Activated T-cell treated with anti-CD3 and anti-CD28 coated beads, Interleukin-2, amount 50 U/mL, for 24 hours (primary cell): Measurements from ENCODE around the gene AP3B1.

ENCODE experiments used
- DNase-seq: peaks from one replicate; pipeline ENCODE4 v3.0.0-alpha.2; 2020
- H3K27ac Mint-ChIP-seq: 2 replicates; pipeline ENCODE4 v1.8.0; 2020; ENCODE audit warnings: mild to moderate bottlenecking, mixed read lengths
- H3K27me3 Mint-ChIP-seq: 2 replicates; pipeline ENCODE4 v1.8.0; 2020; ENCODE audit warnings: mixed read lengths
- H3K36me3 Mint-ChIP-seq: 2 replicates; pipeline ENCODE4 v1.8.0; 2020; ENCODE audit warnings: low read depth, mixed read lengths
- H3K4me1 Mint-ChIP-seq: 2 replicates; pipeline ENCODE4 v1.8.0; 2020; ENCODE audit warnings: low read depth, mixed read lengths
- H3K4me3 Mint-ChIP-seq: 2 replicates; pipeline ENCODE4 v1.8.0; 2020; ENCODE audit warnings: mild to moderate bottlenecking, moderate library complexity, mixed read lengths
- H3K9me3 Mint-ChIP-seq: 2 replicates; pipeline ENCODE4 v1.8.0; 2020; ENCODE audit warnings: mixed read lengths

The AP3B1 gene

GRCh38 chr5:78016863-78017529 is 277.5 kb downstream of the AP3B1 start:
- Mint-ChIP-seq H3K9me3 (no peaks in the 10 kb centered on the region), H3K27ac (no peak overlapping the region), H3K27me3 (no peaks in the 10 kb centered on the region), H3K36me3 (peaks cover 23% of the 10 kb centered on the region), H3K4me3 (no peak overlapping the region), H3K4me1 (no peaks in the 10 kb centered on the region)
- no peak for DNase-seq

GRCh38 chr5:78009937-78010527 is 284.5 kb downstream of the AP3B1 start:
- no peak overlapping the region for H3K27ac Mint-ChIP-seq
- DNase-seq: no peak
- peaks cover 16% of the 10 kb centered on the region for H3K36me3 Mint-ChIP-seq
- no peaks in the 10 kb centered on the region for H3K9me3 Mint-ChIP-seq
- H3K4me1 Mint-ChIP-seq: no peaks in the 10 kb centered on the region
- H3K4me3 Mint-ChIP-seq: no peak overlapping the region
- no peaks in the 10 kb centered on the region for H3K27me3 Mint-ChIP-seq

- Mint-ChIP-seq H3K4me1 (no peaks in the 10 kb centered on the region), H3K9me3 (no peaks in the 10 kb centered on the region), H3K27me3 (no peaks in the 10 kb centered on the region), H3K27ac (no peak overlapping the region), H3K36me3 (peaks cover 15% of the 10 kb centered on the region), H3K4me3 (no peak overlapping the region)
- DNase-seq: no peak
Measured at GRCh38 chr5:78008356-78008967, 286.0 kb downstream of the AP3B1 start.

GRCh38 chr5:78007233-78007632 is 287.3 kb downstream of the AP3B1 start:
- no peak overlapping the region for H3K27ac Mint-ChIP-seq
- DNase-seq: no peak
- H3K4me1 Mint-ChIP-seq: no peaks in the 10 kb centered on the region
- no peaks in the 10 kb centered on the region for H3K9me3 Mint-ChIP-seq
- peaks cover 23% of the 10 kb centered on the region for H3K36me3 Mint-ChIP-seq
- H3K27me3 Mint-ChIP-seq: no peaks in the 10 kb centered on the region
- no peak overlapping the region for H3K4me3 Mint-ChIP-seq

GRCh38 chr5:78006449-78006848 is 288.0 kb downstream of the AP3B1 start:
- Mint-ChIP-seq H3K27me3 (no peaks in the 10 kb centered on the region), H3K4me3 (no peak overlapping the region), H3K4me1 (no peaks in the 10 kb centered on the region), H3K36me3 (peaks cover 29% of the 10 kb centered on the region), H3K27ac (no peak overlapping the region), H3K9me3 (no peaks in the 10 kb centered on the region)
- no peak for DNase-seq

GRCh38 chr5:78005021-78005785 is 289.3 kb downstream of the AP3B1 start:
- Mint-ChIP-seq H3K36me3 (peaks cover 36% of the 10 kb centered on the region), H3K9me3 (no peaks in the 10 kb centered on the region), H3K4me1 (no peaks in the 10 kb centered on the region), H3K27me3 (no peaks in the 10 kb centered on the region), H3K27ac (no peak overlapping the region), H3K4me3 (no peak overlapping the region)
- DNase-seq: no peak

GRCh38 chr5:78004559-78004958 is 289.9 kb downstream of the AP3B1 start:
- no peak for DNase-seq
- no peaks in the 10 kb centered on the region for H3K27me3 Mint-ChIP-seq
- H3K4me1 Mint-ChIP-seq: no peaks in the 10 kb centered on the region
- peaks cover 40% of the 10 kb centered on the region for H3K36me3 Mint-ChIP-seq
- no peak overlapping the region for H3K27ac Mint-ChIP-seq
- no peak overlapping the region for H3K4me3 Mint-ChIP-seq
- H3K9me3 Mint-ChIP-seq: no peaks in the 10 kb centered on the region

- Mint-ChIP-seq H3K27ac (no peak overlapping the region), H3K36me3 (peaks cover 46% of the 10 kb centered on the region), H3K9me3 (no peaks in the 10 kb centered on the region), H3K4me1 (no peaks in the 10 kb centered on the region), H3K4me3 (no peak overlapping the region), H3K27me3 (no peaks in the 10 kb centered on the region)
- DNase-seq: no peak
Measured at GRCh38 chr5:78003919-78004318, 290.6 kb downstream of the AP3B1 start.

GRCh38 chr5:78003450-78003849 is 291.0 kb downstream of the AP3B1 start:
- Mint-ChIP-seq H3K4me1 (no peaks in the 10 kb centered on the region), H3K36me3 (peaks cover 51% of the 10 kb centered on the region), H3K9me3 (no peaks in the 10 kb centered on the region), H3K27ac (no peak overlapping the region), H3K27me3 (no peaks in the 10 kb centered on the region), H3K4me3 (no peak overlapping the region)
- DNase-seq: no peak

- Mint-ChIP-seq H3K36me3 (peaks cover 54% of the 10 kb centered on the region), H3K27ac (no peak overlapping the region), H3K9me3 (no peaks in the 10 kb centered on the region), H3K27me3 (no peaks in the 10 kb centered on the region), H3K4me1 (no peaks in the 10 kb centered on the region), H3K4me3 (no peak overlapping the region)
- no peak for DNase-seq
Measured at GRCh38 chr5:78002690-78003089, 291.8 kb downstream of the AP3B1 start.

GRCh38 chr5:78001197-78001596 is 293.3 kb downstream of the AP3B1 start:
- peaks cover 55% of the 10 kb centered on the region for H3K36me3 Mint-ChIP-seq
- H3K27me3 Mint-ChIP-seq: no peaks in the 10 kb centered on the region
- no peak for DNase-seq
- no peak overlapping the region for H3K4me3 Mint-ChIP-seq
- no peak overlapping the region for H3K27ac Mint-ChIP-seq
- H3K9me3 Mint-ChIP-seq: no peaks in the 10 kb centered on the region
- no peaks in the 10 kb centered on the region for H3K4me1 Mint-ChIP-seq

GRCh38 chr5:78000191-78000590 is 294.3 kb downstream of the AP3B1 start:
- Mint-ChIP-seq H3K27ac (no peak overlapping the region), H3K27me3 (no peaks in the 10 kb centered on the region), H3K4me1 (no peaks in the 10 kb centered on the region), H3K36me3 (peaks cover 52% of the 10 kb centered on the region), H3K4me3 (no peak overlapping the region), H3K9me3 (no peaks in the 10 kb centered on the region)
- no peak for DNase-seq

- Mint-ChIP-seq H3K27ac (no peak overlapping the region), H3K27me3 (no peaks in the 10 kb centered on the region), H3K9me3 (no peaks in the 10 kb centered on the region), H3K4me1 (no peaks in the 10 kb centered on the region), H3K4me3 (no peak overlapping the region), H3K36me3 (peaks cover 52% of the 10 kb centered on the region)
- no peak for DNase-seq
Measured at GRCh38 chr5:77999399-77999798, 295.1 kb downstream of the AP3B1 start.

- DNase-seq: no peak
- Mint-ChIP-seq H3K36me3 (peaks cover 39% of the 10 kb centered on the region), H3K27ac (no peak overlapping the region), H3K9me3 (no peaks in the 10 kb centered on the region), H3K4me3 (no peak overlapping the region), H3K4me1 (no peaks in the 10 kb centered on the region), H3K27me3 (no peaks in the 10 kb centered on the region)
Measured at GRCh38 chr5:77996943-77997342, 297.6 kb downstream of the AP3B1 start.
